Measurements from ENCODE around the gene IFT25.
"Not testable (repeated sequence)": the region's sequence is repeated elsewhere in the genome, so short reads cannot be mapped to it uniquely, and the experiment has no call there.

The IFT25 gene

DNA sequence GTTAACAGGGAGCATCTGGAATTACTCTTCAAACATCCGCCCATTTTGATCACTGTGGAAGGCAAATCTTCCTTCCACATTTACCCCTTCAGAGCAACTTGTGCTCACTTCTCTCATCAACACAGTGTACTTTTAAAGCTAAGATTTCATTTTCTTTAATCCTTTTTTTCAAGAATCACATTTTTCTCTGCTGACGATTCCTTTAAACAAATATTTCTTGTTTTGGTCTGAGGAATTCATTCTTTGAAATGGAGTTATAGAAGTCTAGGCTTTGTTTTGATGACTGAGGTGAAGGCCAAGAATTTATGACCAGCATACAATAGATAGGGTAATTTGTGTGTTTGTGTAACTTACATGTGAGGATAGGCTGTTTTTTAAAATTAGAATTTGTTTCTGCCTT lies 26.2 kb upstream of the IFT25 start:
- no peak for TF ChIP-seq CTCF (IDR thresholded peaks at IDR 0.05)
- H3K27ac ChIP-seq: peak overlapping the region in 1 of 2 donors; percentile 13
- no peaks in the 10 kb centered on the region for H3K27me3 ChIP-seq
- DNase-seq: no peak
- H3K9me3 ChIP-seq: no peaks in the 10 kb centered on the region
- intact Hi-C loops (cut with DNase I; ENCODE audit: low total_unique reads): no loop called here
- no peak overlapping the region for H3K4me3 ChIP-seq
- no peaks in the 10 kb centered on the region for H3K4me1 ChIP-seq
- peaks cover 31 to 59% (median 52%) of the 10 kb centered on the region in 3 donors for H3K36me3 ChIP-seq

- H3K4me3 ChIP-seq; intact Hi-C loops (cut with DNase I; ENCODE audit: low total_unique reads); H3K27ac ChIP-seq; H3K9me3 ChIP-seq; DNase-seq; H3K27me3 ChIP-seq: not testable (repeated sequence)
- peaks cover 33 to 73% (median 58%) of the 10 kb centered on the region in 3 donors for H3K36me3 ChIP-seq
- H3K4me1 ChIP-seq: peaks cover 0 to 14% (median 0%) of the 10 kb centered on the region in 4 donors
These were observed 23.8 kb upstream of the IFT25 start for GRCh38 chr1:53969323-53969722.

DNA sequence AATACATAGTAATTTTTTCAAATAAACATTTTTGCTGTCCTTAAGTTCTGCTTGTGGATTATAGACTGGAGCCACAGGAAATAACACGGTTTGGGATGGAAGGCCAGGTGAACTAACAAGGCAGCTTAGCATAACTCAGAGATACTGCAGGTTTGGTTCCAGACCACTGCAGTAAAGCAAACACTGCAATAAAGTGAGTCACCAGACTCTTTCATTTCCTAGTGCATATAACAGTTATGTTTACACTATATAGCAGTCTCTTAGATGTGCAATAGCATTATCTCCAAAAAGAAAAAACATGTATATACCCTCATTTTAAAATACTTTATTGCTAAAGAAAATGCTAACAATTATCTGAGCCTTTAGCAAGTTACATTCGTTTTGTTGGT lies 22.6 kb upstream of the IFT25 start:
- no peaks in the 10 kb centered on the region for H3K27me3 ChIP-seq
- H3K36me3 ChIP-seq: peaks cover 39 to 77% (median 70%) of the 10 kb centered on the region in 3 donors
- DNase-seq: no peak
- H3K27ac ChIP-seq: no peak overlapping the region
- H3K4me3 ChIP-seq: no peak overlapping the region
- no peak for TF ChIP-seq CTCF (IDR thresholded peaks at IDR 0.05)
- intact Hi-C loops (cut with DNase I; ENCODE audit: low total_unique reads): no loop called here
- H3K9me3 ChIP-seq: no peaks in the 10 kb centered on the region
- H3K4me1 ChIP-seq: peaks cover 0 to 14% (median 0%) of the 10 kb centered on the region in 4 donors

DNA sequence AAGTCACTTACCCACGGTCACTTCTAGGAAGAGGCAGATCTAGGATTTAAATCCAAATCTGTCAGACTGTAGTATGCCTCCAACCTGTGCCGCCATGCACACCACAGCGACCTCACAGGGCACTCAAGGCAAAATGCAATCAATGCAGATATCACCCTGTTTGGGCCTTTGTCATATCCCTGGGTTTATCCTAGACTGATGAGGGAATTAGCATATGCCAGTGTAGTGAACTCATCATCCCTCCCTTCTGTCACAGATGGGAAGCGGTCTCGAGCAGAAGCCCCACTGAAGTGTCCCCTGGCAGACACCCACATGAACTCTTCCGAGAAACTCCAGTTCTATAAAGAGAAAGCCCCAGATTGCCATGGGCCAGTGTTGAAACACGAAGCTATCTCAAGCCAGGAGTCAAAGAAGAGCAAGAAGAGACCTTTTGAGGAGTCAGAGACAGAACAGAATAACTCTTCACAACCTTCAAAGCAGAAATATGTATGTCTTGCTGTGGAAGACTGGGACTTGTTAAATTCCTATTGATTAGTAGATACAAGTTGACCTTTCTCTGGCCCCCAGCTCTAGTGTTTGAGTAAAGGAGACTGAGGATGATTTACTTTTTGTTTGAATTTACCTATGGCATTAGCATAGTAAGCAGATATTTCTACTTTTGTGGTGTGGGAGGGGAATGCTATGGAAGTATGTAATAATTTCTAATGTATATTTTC lies 22.1 kb upstream of the IFT25 start:
- Histone ChIP-seq H3K4me3 (no peak overlapping the region), H3K4me1 (peaks cover 0 to 14% (median 0%) of the 10 kb centered on the region in 4 donors), H3K27ac (no peak overlapping the region), H3K27me3 (no peaks in the 10 kb centered on the region), H3K36me3 (peaks cover 44 to 83% (median 75%) of the 10 kb centered on the region in 3 donors), H3K9me3 (no peaks in the 10 kb centered on the region)
- intact Hi-C loops (cut with DNase I; ENCODE audit: low total_unique reads): no loop called here
- DNase-seq: no peak
- no peak for TF ChIP-seq CTCF (IDR thresholded peaks at IDR 0.05)

DNA sequence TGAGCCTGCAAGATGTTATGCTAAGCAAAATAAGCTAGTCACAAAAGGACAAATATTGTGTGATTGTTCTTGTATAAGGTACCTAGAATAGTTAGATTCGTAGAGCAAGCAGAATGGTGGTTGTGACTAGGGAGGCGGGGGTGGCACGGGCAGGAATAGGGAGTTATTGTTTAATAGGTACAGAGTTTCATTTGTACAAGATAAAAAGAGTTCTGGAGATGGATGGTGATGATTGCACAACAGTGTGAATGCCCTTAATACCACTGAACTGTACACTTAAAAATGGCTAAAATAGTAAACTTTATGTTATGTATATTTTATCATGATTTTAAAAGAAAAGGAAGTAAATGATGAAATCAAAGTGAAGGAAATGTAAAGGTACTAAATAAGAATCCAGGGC lies 21.3 kb upstream of the IFT25 start:
- intact Hi-C loops (cut with DNase I; ENCODE audit: low total_unique reads): no loop called here
- no peaks in the 10 kb centered on the region for H3K27me3 ChIP-seq
- no peak for TF ChIP-seq CTCF (IDR thresholded peaks at IDR 0.05)
- no peak overlapping the region for H3K4me3 ChIP-seq
- H3K27ac ChIP-seq: peak overlapping the region in 1 of 2 donors; percentile 42
- DNase-seq: no peak
- H3K36me3 ChIP-seq: peaks cover 52 to 85% (median 77%) of the 10 kb centered on the region in 3 donors
- no peaks in the 10 kb centered on the region for H3K9me3 ChIP-seq
- H3K4me1 ChIP-seq: peaks cover 0 to 14% (median 0%) of the 10 kb centered on the region in 4 donors

DNA sequence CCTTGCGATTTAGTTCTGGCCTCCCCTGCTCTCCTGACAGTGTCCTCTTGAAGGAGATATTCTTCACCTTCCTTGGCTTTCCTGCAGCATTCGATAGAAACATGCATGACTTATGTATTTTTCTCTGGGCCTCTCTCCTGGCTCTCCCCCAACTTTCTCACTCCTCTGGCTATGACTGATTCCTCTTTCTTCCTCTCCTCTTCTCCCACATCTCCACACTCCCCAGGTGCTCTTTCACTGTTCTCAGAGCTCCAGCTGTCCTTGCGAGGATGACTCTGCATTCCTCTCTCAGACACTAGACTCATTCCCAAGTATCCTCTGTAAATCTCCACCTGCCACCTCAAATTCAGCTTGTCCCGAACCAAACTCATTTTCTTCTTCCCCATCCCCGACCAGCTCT lies 18.6 kb upstream of the IFT25 start:
- DNase-seq: no peak
- intact Hi-C loops (cut with DNase I; ENCODE audit: low total_unique reads): no loop called here
- no peaks in the 10 kb centered on the region for H3K9me3 ChIP-seq

More for the DNA sequence above, 18.6 kb upstream of the IFT25 start:
- Histone ChIP-seq H3K27ac (no peak overlapping the region), H3K4me1 (peaks cover 0 to 14% (median 0%) of the 10 kb centered on the region in 4 donors), H3K4me3 (no peak overlapping the region), H3K27me3 (no peaks in the 10 kb centered on the region), H3K36me3 (peaks cover 52 to 86% (median 76%) of the 10 kb centered on the region in 3 donors)
- no peak for TF ChIP-seq CTCF (IDR thresholded peaks at IDR 0.05)

Data from tibial artery (tissue), 4 donors.